HepG2 (cell line): ENCODE measurements around the gene SMAP2. TPM values are rescaled to one million over a fixed set of nuclear protein-coding genes. Genes with fewer than 3 reads are reported as not detected.

Source experiments
- CBX5 ChIP-seq: sonication (generic); formaldehyde crosslinking; IDR thresholded peaks from 2 replicates; pipeline ENCODE4 v1.4.0; 2020; ENCODE audit warnings: missing genetic modification reagents, borderline replicate concordance
- DNMT3B ChIP-seq: conservative IDR thresholded peaks from 2 replicates; pipeline ENCODE4 v1.6.1; 2016; ENCODE audit warnings: missing biosample characterization, control low read depth
- FOXC1 ChIP-seq: sonication (generic); formaldehyde crosslinking; IDR thresholded peaks from 2 replicates; pipeline ENCODE4 v1.8.0; 2022; ENCODE audit warnings: mild to moderate bottlenecking, missing genetic modification reagents, borderline replicate concordance
- KAT2B ChIP-seq: fragments of 150-350 bp; IDR thresholded peaks from 2 replicates; pipeline ENCODE4 v1.6.1; 2014; ENCODE audit warnings: low read depth, low read length, borderline replicate concordance
- KMT2B ChIP-seq: IDR thresholded peaks from 2 replicates; pipeline ENCODE4 v1.6.1; 2016; ENCODE audit warnings: missing genetic modification reagents, missing compliant biosample characterization
- NFKBIZ ChIP-seq: IDR thresholded peaks from 2 replicates; pipeline ENCODE4 v1.6.1; 2018; ENCODE audit warnings: missing genetic modification reagents, missing compliant biosample characterization
- PHF8 ChIP-seq: sonication (generic); formaldehyde crosslinking; IDR thresholded peaks from 2 replicates; pipeline ENCODE4 v1.5.0; 2020; ENCODE audit warnings: missing genetic modification reagents
- SNAPC4 ChIP-seq: sonication (generic); formaldehyde crosslinking; IDR thresholded peaks from 2 replicates; pipeline ENCODE4 v1.4.0; 2020; ENCODE audit warnings: mild to moderate bottlenecking, missing genetic modification reagents
- ZBTB25 ChIP-seq: IDR thresholded peaks from 2 replicates; pipeline ENCODE4 v1.6.1; 2018; ENCODE audit warnings: missing genetic modification reagents
- ZFP1 ChIP-seq: IDR thresholded peaks from 2 replicates; pipeline ENCODE4 v1.6.1; 2016
- ZNF3 ChIP-seq: IDR thresholded peaks from 2 replicates; pipeline ENCODE4 v1.7.0; 2017; ENCODE audit warnings: inconsistent platforms
- ZNF350 ChIP-seq: sonication (generic); formaldehyde crosslinking; IDR thresholded peaks from 2 replicates; pipeline ENCODE4 v1.4.0; 2020; ENCODE audit warnings: mild to moderate bottlenecking, low read depth, missing genetic modification reagents, borderline replicate concordance
- ZNF354B ChIP-seq: sonication (generic); formaldehyde crosslinking; IDR thresholded peaks from 2 replicates; pipeline ENCODE4 v1.8.0; 2022; ENCODE audit warnings: mild to moderate bottlenecking, missing genetic modification reagents
- ZNF784 ChIP-seq: sonication (generic); formaldehyde crosslinking; IDR thresholded peaks from 2 replicates; pipeline ENCODE4 v1.5.1; 2020; ENCODE audit warnings: missing genetic modification reagents, mild to moderate bottlenecking, borderline replicate concordance
- polyA plus RNA-seq, 8 experiments: library from polyadenylated mRNA; depleted of rRNA in 3 of 8; stranded (reverse) in 7 of 8; unstranded in 1 of 8; fragments of >200 nt; fragmentation: Illumina TruSeq in 4 of 8; extraction: Trizol in 4 of 8; gene quantifications; 2 replicates each; pipeline versions ENCODE4 v1.2.1 to v1.2.3, GENCODE V29; 2011 to 2016; ENCODE audit warnings: low read depth in 4 of 8, missing spikeins in 1 of 8, mixed read lengths in 1 of 8; ENCODE audit not compliant: insufficient read depth in 1 of 8
- total RNA-seq, 5 experiments: library from RNA; depleted of rRNA; stranded (reverse); fragments of >200 nt; fragmentation: Illumina TruSeq; extraction: Trizol; gene quantifications; 2 replicates each; pipeline ENCODE4 v1.2.3, GENCODE V29; 2016; ENCODE audit warnings: low read depth in 1 of 5
- TF ChIP-seq, protein P1 (sequence below): sonication (generic); formaldehyde crosslinking; IDR thresholded peaks from 2 replicates; pipeline ENCODE4 v1.5.0; 2020; ENCODE audit warnings: mild to moderate bottlenecking, missing genetic modification reagents
- TF ChIP-seq, protein P2 (sequence below): sonication (generic); formaldehyde crosslinking; IDR thresholded peaks from 2 replicates; pipeline ENCODE4 v1.4.0; 2020; ENCODE audit warnings: missing genetic modification reagents
- TF ChIP-seq, protein P3 (sequence below): sonication (generic); formaldehyde crosslinking; IDR thresholded peaks from 2 replicates; pipeline ENCODE4 v1.4.0; 2020; ENCODE audit warnings: mild to moderate bottlenecking, missing genetic modification reagents

Gene SMAP2
- total and polyA plus RNA-seq, 2 of the 13 experiments (the other 11 are each of a cell fraction or from before 2014, with no cell fraction given): 19.0 to 22.3 TPM

GRCh38 chr1:40383488-40384412 is 10.2 kb downstream of the SMAP2 start (continued):
- TF ChIP-seq, protein P1, sequence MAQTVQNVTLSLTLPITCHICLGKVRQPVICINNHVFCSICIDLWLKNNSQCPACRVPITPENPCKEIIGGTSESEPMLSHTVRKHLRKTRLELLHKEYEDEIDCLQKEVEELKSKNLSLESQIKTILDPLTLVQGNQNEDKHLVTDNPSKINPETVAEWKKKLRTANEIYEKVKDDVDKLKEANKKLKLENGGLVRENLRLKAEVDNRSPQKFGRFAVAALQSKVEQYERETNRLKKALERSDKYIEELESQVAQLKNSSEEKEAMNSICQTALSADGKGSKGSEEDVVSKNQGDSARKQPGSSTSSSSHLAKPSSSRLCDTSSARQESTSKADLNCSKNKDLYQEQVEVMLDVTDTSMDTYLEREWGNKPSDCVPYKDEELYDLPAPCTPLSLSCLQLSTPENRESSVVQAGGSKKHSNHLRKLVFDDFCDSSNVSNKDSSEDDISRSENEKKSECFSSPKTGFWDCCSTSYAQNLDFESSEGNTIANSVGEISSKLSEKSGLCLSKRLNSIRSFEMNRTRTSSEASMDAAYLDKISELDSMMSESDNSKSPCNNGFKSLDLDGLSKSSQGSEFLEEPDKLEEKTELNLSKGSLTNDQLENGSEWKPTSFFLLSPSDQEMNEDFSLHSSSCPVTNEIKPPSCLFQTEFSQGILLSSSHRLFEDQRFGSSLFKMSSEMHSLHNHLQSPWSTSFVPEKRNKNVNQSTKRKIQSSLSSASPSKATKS (CRISPR knock-in tag): no peak
- TF ChIP-seq FOXC1 (CRISPR knock-in tag) (no peak), DNMT3B (CRISPR knock-in tag) (no peak), NFKBIZ (no peak), ZNF784 (peak; percentile 88), ZNF350 (CRISPR knock-in tag) (peak; percentile 59), SNAPC4 (CRISPR knock-in tag) (0 out of 2 replicates have a peak, but pooled peaks have one; percentile 32), ZBTB25 (CRISPR knock-in tag) (no peak), CBX5 (peak; percentile 39; the same call in 1 of the 2 replicates), PHF8 (CRISPR knock-in tag) (no peak), KAT2B (no peak), ZFP1 (CRISPR knock-in tag) (no peak), ZNF3 (no peak), ZNF354B (no peak), KMT2B (CRISPR knock-in tag) (0 out of 2 replicates have a peak, but pooled peaks have one; percentile 14)
- TF ChIP-seq, protein P2, sequence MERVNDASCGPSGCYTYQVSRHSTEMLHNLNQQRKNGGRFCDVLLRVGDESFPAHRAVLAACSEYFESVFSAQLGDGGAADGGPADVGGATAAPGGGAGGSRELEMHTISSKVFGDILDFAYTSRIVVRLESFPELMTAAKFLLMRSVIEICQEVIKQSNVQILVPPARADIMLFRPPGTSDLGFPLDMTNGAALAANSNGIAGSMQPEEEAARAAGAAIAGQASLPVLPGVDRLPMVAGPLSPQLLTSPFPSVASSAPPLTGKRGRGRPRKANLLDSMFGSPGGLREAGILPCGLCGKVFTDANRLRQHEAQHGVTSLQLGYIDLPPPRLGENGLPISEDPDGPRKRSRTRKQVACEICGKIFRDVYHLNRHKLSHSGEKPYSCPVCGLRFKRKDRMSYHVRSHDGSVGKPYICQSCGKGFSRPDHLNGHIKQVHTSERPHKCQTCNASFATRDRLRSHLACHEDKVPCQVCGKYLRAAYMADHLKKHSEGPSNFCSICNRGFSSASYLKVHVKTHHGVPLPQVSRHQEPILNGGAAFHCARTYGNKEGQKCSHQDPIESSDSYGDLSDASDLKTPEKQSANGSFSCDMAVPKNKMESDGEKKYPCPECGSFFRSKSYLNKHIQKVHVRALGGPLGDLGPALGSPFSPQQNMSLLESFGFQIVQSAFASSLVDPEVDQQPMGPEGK (CRISPR knock-in tag): peak; percentile 61
- TF ChIP-seq, protein P3, sequence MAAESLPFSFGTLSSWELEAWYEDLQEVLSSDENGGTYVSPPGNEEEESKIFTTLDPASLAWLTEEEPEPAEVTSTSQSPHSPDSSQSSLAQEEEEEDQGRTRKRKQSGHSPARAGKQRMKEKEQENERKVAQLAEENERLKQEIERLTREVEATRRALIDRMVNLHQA (CRISPR knock-in tag): no peak
